Astrocyte (in vitro differentiated cells and primary cell): ENCODE results near the gene INPP4B. TPM values are rescaled to one million over a fixed set of nuclear protein-coding genes. Genes with fewer than 3 reads are reported as not detected.

ENCODE experiments used
- DNase-seq: peaks from one replicate; pipeline ENCODE4 v3.0.0-alpha.2; 2010; ENCODE audit warnings: low read depth
- FAIRE-seq: peaks from 2 replicates; lab custom pipeline; 2011; peaks lifted over from hg19 to GRCh38; lab: Jason Lieb, UNC
- H2AFZ ChIP-seq: 2 replicates; pipeline ENCODE4 v1.6.0; 2012; ENCODE audit warnings: low read depth, low read length, inconsistent platforms
- H3K27ac ChIP-seq: 2 replicates; pipeline ENCODE4 v1.5.1; 2011; ENCODE audit warnings: low read depth, low read length, inconsistent platforms
- H3K27me3 ChIP-seq: 2 replicates; pipeline ENCODE4 v1.6.0; 2011; ENCODE audit warnings: low read length, inconsistent platforms; ENCODE audit not compliant: insufficient read depth
- H3K36me3 ChIP-seq: 2 replicates; pipeline ENCODE4 v1.5.1; 2011; ENCODE audit warnings: low read length, inconsistent platforms; ENCODE audit not compliant: insufficient read depth
- H3K4me1 ChIP-seq: 2 replicates; pipeline ENCODE4 v1.5.1; 2011; ENCODE audit warnings: low read length, inconsistent platforms; ENCODE audit not compliant: insufficient read depth
- H3K4me2 ChIP-seq: 2 replicates; pipeline ENCODE4 v1.6.0; 2012; ENCODE audit warnings: low read length, inconsistent platforms
- H3K4me3 ChIP-seq: 2 replicates; pipeline ENCODE4 v1.5.1; 2011; ENCODE audit warnings: low read depth, mild to moderate bottlenecking, low read length, inconsistent platforms; ENCODE audit not compliant: insufficient read depth
- H3K79me2 ChIP-seq: 2 replicates; pipeline ENCODE4 v1.6.0; 2012; ENCODE audit warnings: mild to moderate bottlenecking, low read length, inconsistent platforms; ENCODE audit not compliant: insufficient read depth
- H3K9ac ChIP-seq: 2 replicates; pipeline ENCODE4 v1.6.0; 2012; ENCODE audit warnings: mild to moderate bottlenecking, low read length, inconsistent platforms
- H3K9me3 ChIP-seq: 2 replicates; pipeline ENCODE4 v1.5.1; 2012; ENCODE audit warnings: low read depth, mild to moderate bottlenecking, low read length, inconsistent platforms; ENCODE audit not compliant: insufficient read depth
- H4K20me1 ChIP-seq: 2 replicates; pipeline ENCODE4 v1.6.0; 2012; ENCODE audit warnings: low read length, inconsistent platforms; ENCODE audit not compliant: insufficient read depth
- H3K27ac Mint-ChIP-seq: one replicate; pipeline ENCODE4 v1.8.0; 2021; ENCODE audit warnings: mild to moderate bottlenecking, mixed read lengths; ENCODE audit not compliant: unreplicated experiment
- H3K27me3 Mint-ChIP-seq: one replicate; pipeline ENCODE4 v1.8.0; 2021; ENCODE audit warnings: low read depth, mixed read lengths; ENCODE audit not compliant: unreplicated experiment
- H3K36me3 Mint-ChIP-seq: one replicate; pipeline ENCODE4 v1.8.0; 2021; ENCODE audit warnings: low read depth, mixed read lengths; ENCODE audit not compliant: unreplicated experiment
- H3K4me1 Mint-ChIP-seq: one replicate; pipeline ENCODE4 v1.8.0; 2021; ENCODE audit warnings: low read depth, mixed read lengths; ENCODE audit not compliant: unreplicated experiment
- H3K4me3 Mint-ChIP-seq: one replicate; pipeline ENCODE4 v1.8.0; 2021; ENCODE audit warnings: mild to moderate bottlenecking, moderate library complexity, mixed read lengths; ENCODE audit not compliant: unreplicated experiment
- H3K9me3 Mint-ChIP-seq: one replicate; pipeline ENCODE4 v1.8.0; 2021; ENCODE audit warnings: mild to moderate bottlenecking, mixed read lengths; ENCODE audit not compliant: unreplicated experiment
- CTCF ChIP-seq: IDR thresholded peaks from 2 replicates; pipeline ENCODE4 v1.5.1; 2011; ENCODE audit warnings: low read depth, mild to moderate bottlenecking, inconsistent platforms, low read length, moderate library complexity; ENCODE audit not compliant: insufficient read depth
- EZH2 ChIP-seq: IDR thresholded peaks from 2 replicates; pipeline ENCODE4 v1.6.1; 2012; ENCODE audit warnings: mild to moderate bottlenecking, low read length, inconsistent platforms; ENCODE audit not compliant: insufficient read depth
- total RNA-seq: library from RNA; stranded (reverse); gene quantifications from 2 replicates; pipeline ENCODE4 v1.2.1, GENCODE V29; 2021

The INPP4B gene
- total RNA-seq, 1 donor from 2014 or later: 2.8 TPM

GRCh38 chr4:142443469-142443868, 402.6 kb downstream of the INPP4B start:
- Histone ChIP-seq H3K9me3 (no peaks in the 10 kb centered on the region), H3K4me3 (no peak overlapping the region), H3K27me3 (no peaks in the 10 kb centered on the region), H3K27ac (no peak overlapping the region), H3K36me3 (no peaks in the 10 kb centered on the region), H3K9ac (no peak overlapping the region), H3K79me2 (no peaks in the 10 kb centered on the region), H4K20me1 (no peaks in the 10 kb centered on the region), H3K4me2 (no peak overlapping the region), H2AFZ (no peak overlapping the region), H3K4me1 (no peaks in the 10 kb centered on the region)
- H3K4me1 Mint-ChIP-seq: peaks cover 5% of the 10 kb centered on the region
- no peak for DNase-seq
- H3K36me3 Mint-ChIP-seq: no peaks in the 10 kb centered on the region
- no peak overlapping the region for H3K27ac Mint-ChIP-seq
- TF ChIP-seq EZH2 (no peak), CTCF (no peak)
- H3K4me3 Mint-ChIP-seq: no peak overlapping the region
- no peak for FAIRE-seq
- peaks cover 4% of the 10 kb centered on the region for H3K9me3 Mint-ChIP-seq
- no peaks in the 10 kb centered on the region for H3K27me3 Mint-ChIP-seq

GRCh38 chr4:142440093-142440492, 406.0 kb downstream of the INPP4B start:
- Histone ChIP-seq H2AFZ (no peak overlapping the region), H3K36me3 (no peaks in the 10 kb centered on the region), H3K9ac (no peak overlapping the region), H3K9me3 (no peaks in the 10 kb centered on the region), H3K79me2 (no peaks in the 10 kb centered on the region), H3K27ac (no peak overlapping the region), H3K4me2 (no peak overlapping the region), H4K20me1 (no peaks in the 10 kb centered on the region), H3K4me1 (no peaks in the 10 kb centered on the region), H3K27me3 (no peaks in the 10 kb centered on the region), H3K4me3 (no peak overlapping the region)
- TF ChIP-seq EZH2: no peak
- TF ChIP-seq CTCF: no peak
- FAIRE-seq (no peak), DNase-seq (peak; percentile 16)
- H3K4me1 Mint-ChIP-seq: peaks cover 7% of the 10 kb centered on the region
- H3K36me3 Mint-ChIP-seq: no peaks in the 10 kb centered on the region
- no peak overlapping the region for H3K4me3 Mint-ChIP-seq
- peaks cover 4% of the 10 kb centered on the region for H3K9me3 Mint-ChIP-seq
- no peaks in the 10 kb centered on the region for H3K27me3 Mint-ChIP-seq
- no peak overlapping the region for H3K27ac Mint-ChIP-seq

GRCh38 chr4:142435599-142436235, 410.4 kb downstream of the INPP4B start:
- Histone ChIP-seq H3K4me3 (no peak overlapping the region), H3K4me1 (no peaks in the 10 kb centered on the region), H3K9me3 (no peaks in the 10 kb centered on the region), H4K20me1 (no peaks in the 10 kb centered on the region), H3K27ac (no peak overlapping the region), H3K79me2 (no peaks in the 10 kb centered on the region), H3K27me3 (no peaks in the 10 kb centered on the region), H2AFZ (no peak overlapping the region), H3K9ac (no peak overlapping the region), H3K4me2 (no peak overlapping the region), H3K36me3 (no peaks in the 10 kb centered on the region)
- no peak for TF ChIP-seq CTCF
- TF ChIP-seq EZH2: no peak
- DNase-seq (no peak), FAIRE-seq (no peak)
- no peaks in the 10 kb centered on the region for H3K27me3 Mint-ChIP-seq
- peak overlapping the region; percentile 8 for H3K27ac Mint-ChIP-seq
- H3K9me3 Mint-ChIP-seq: peaks cover 7% of the 10 kb centered on the region
- H3K36me3 Mint-ChIP-seq: no peaks in the 10 kb centered on the region
- peaks cover 7% of the 10 kb centered on the region for H3K4me1 Mint-ChIP-seq
- H3K4me3 Mint-ChIP-seq: no peak overlapping the region
